Erythroblast (primary cell): ENCODE results near the gene GSK3A.

Experiments used
- GATA1 ChIP-seq: IDR thresholded peaks from 2 replicates; pipeline ENCODE4 v1.6.1; 2011; ENCODE audit warnings: low read depth, mild to moderate bottlenecking, control low read depth, low read length, moderate library complexity
- POLR2A ChIP-seq: IDR thresholded peaks from 2 replicates; pipeline ENCODE4 v1.6.1; 2011; ENCODE audit warnings: mild to moderate bottlenecking, low read length

DNA sequence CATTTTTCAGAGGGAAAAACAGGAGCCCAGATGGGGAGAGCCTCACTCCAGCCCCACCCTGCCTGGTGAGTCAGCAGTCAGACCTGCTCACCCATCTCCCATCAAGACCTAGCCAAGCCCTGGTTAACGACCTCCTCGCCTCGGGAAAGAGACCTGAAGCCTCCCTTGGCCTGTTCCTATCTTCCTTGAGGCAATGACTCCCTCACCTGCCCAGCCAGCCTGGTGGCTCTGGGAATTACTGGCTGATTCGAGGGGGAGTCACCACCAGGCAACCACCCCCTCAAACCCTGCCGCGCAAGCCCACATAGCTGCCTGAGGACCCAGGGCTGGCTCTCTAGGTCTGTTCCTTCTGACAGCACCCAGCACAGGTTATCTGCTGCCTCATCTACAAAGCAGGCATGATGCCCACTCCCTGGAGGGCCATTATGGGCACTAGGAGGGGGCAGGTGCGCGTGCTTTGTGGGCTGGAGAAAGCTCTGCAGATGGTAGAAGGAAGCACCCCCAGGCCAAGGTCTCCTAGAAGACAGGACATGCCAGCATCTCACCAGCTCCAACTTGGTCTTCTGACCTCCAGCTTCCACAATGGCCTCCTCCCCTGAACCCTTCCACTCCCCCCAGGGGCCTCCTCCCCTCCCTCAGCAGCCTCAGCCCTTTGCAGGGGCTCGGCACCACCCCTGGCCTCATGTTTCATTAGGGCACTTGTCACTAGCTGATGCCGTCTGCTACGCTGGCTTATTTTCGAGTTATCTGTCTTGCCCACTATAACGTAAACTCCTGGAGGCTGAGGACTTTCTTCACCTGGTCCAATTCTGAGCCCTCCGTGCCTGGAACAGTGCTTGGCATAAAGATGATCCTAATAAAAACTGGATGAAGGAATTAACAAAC lies 35.3 kb downstream of the GSK3A start:
- TF ChIP-seq POLR2A (no peak), GATA1 (no peak)
